UCSD-AML1 (cell line): ENCODE measurements around the gene TLK2.
"Not testable (repeated sequence)": the region's sequence is repeated elsewhere in the genome, so short reads cannot be mapped to it uniquely, and the experiment has no call there.

Source experiments
- DNase-seq: peaks from one replicate; lab custom pipeline; 2025; ENCODE audit not compliant: unreplicated experiment; lab: John Stamatoyannopoulos, UW

The TLK2 gene

DNA sequence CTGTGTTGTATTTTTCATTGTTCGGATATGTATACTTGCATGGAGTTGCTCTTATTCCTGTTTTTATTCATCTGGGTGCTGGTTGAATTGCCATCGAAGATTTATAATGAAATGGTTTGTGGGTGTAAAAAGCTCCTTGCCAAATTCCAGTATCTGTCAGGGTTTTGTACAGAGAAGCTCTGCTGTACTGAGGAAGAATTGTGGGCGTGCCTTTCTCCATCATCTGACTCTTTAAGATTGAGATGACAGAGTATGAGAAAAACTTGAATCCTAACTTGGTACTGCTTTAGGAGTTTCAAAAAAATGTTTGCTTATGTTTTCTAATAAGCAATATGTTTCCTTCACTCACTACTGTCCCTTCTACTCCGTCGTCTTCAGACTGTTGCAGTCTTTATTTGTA is 78.9 kb downstream of the TLK2 start:
- DNase-seq, result not testable (repeated sequence)

DNA sequence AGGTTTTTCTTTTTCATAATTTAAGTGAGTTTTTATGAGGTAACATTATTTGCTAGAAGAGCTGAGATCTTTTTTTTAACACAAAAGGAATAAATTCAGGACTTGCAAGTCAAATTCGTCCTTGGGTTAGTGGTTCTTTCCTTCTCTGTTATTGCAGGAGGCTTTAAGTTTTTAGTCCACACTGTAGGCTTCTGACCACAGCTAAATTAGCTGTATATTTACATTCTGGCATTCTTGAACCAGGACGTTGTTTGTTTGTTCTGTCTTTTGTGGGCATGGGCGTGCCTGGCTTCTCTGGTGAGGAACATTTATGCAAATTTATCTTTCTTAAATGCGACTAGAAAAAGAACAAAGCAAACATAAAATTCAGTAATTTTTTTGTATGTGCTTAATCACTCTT is 80.3 kb downstream of the TLK2 start:
- not testable (repeated sequence) for DNase-seq

DNA sequence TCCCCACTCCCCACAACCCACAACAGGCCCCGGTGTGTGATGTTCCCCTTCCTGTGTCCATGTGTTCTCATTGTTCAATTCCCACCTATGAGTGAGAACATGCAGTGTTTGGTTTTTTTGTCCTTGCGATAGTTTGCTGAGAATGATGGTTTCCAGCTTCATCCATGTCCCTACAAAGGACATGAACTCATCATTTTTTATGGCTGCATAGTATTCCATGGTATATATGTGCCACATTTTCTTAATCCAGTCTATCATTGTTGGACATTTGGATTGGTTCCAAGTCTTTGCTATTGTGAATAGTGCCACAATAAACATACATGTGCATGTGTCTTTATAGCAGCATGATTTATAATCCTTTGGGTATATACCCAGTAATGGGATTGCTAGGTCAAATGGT is 82.3 kb downstream of the TLK2 start:
- DNase-seq, result not testable (repeated sequence)

GRCh38 chr17:62562656-62563055 is 84.0 kb downstream of the TLK2 start:
- no peak for DNase-seq

- no peak for DNase-seq
Measured at GRCh38 chr17:62565817-62566216, 87.2 kb downstream of the TLK2 start.

GRCh38 chr17:62566996-62567578 is 88.5 kb downstream of the TLK2 start:
- DNase-seq, result no peak

DNA sequence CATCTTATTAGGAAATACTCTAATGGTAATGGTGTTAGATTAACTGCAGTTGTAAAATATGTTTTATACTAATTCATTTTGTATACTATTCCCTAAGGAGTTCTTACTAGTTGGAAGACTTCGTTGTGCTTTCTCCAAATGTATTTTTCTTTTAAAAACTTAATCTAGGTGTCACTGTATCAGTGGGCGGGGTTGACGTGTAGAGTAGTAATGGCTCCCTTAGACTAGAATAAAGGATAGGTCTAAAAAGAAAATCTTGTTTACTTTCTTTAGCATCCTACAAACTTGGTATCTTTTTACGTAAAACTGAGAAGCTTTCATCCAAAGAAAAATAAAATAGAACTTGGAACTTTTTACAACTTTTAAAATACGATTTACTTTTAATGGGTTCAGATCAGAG is 93.9 kb downstream of the TLK2 start:
- DNase-seq, result no peak

GRCh38 chr17:62572888-62573401 is 94.3 kb downstream of the TLK2 start:
- DNase-seq, result peak; percentile 14

- DNase-seq, result no peak
Measured at GRCh38 chr17:62573480-62574117, 95.0 kb downstream of the TLK2 start.

DNA sequence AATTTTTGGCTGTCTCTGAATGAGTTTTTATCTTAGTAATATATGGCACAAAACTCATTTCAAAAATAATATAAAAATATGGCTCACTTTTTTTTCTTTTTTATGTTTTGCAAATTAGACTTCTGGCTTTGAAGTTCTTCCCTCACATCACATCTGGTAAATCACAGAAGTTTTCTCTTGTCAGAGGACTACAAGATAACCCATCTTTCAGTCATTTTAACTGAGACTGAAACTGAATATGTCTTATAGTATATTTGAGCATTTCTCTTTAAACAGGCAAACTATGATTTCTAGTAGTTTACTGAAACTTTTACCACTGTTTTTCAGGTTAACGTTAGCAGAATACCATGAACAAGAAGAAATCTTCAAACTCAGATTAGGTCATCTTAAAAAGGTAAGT is 97.8 kb downstream of the TLK2 start:
- no peak for DNase-seq

GRCh38 chr17:62578757-62579487 is 100.3 kb downstream of the TLK2 start:
- DNase-seq, result no peak

DNA sequence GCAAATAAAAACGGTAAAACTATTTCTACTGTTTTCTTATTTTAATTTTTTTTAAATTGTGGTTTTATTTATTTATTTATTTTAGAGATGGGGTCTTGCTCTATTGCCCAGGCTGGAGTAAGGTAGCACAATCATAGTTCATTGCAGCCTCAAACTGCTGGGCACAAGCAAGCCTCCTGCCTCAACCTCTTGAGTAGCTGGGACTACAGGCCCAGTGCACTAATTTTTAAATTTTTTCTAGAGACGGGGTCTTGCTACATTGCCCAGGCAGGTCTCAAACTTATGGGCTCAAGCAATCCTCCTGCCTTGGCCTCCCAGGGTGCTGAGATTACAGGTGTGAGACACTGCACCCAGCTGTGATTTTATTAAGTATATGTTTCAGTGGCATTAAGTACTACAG is 102.3 kb downstream of the TLK2 start:
- no peak for DNase-seq

DNA sequence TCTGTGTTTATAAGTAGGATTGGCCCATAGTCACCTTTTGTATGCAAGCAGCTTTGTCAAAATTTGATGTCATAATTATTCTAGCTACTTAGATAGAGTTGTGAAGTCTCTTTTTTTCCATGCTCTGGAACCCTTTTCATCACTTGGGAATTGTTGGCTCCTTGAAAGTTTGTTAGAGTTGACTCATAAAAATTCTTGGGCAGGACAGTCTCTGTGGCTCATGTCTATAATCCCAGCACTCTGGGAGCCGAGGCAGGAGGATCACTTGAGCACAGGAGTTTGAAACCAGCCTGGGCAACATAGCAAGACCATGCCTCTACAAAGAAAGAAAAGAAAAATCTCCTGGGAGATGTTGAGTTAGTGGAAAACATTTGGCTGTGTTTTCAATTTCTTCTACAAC is 103.1 kb downstream of the TLK2 start:
- DNase-seq, result no peak

DNA sequence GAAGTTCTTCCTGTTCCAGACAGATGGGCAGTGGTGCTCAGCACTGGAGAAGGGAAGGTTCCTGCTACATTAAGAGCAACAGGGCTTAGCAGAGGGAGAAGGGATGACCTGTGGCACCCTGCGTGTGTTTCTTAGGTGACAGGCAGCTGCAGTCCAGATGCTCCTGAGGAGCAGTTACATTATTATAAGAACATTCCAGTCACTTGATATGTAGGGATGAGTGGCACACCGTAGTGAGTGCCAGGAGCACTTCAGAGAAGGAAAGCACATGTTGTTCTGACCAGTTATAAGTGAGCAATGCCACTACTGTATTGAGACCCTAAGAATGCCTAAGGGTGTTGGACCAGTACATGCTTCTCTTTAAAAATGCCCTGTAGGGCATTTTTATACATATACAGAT is 108.9 kb downstream of the TLK2 start:
- no peak for DNase-seq

GRCh38 chr17:62588109-62588508 is 109.5 kb downstream of the TLK2 start:
- DNase-seq, result no peak

DNA sequence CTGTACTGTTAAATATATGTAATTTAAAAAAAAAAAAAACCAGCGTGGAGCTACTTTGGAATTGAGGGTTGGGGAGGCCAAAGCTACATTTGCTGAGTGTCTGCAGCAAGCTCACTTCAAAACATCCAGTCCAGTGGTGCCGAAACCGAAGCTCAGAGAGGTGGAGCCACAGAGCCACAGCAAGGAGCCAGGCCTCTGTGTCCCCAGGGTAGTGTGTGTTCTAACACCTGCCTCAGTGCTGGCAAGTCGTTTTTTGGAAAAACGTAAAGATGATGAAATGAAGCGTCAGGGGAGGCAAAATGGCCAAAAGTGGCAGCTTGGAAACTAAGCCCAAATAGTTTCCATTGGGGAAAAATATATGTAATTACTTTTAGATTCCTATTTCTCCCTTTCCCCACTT is 112.7 kb downstream of the TLK2 start:
- DNase-seq, result no peak

- not testable (repeated sequence) for DNase-seq
Measured at GRCh38 chr17:62591822-62592221, 113.2 kb downstream of the TLK2 start.

GRCh38 chr17:62592341-62593099 is 113.9 kb downstream of the TLK2 start:
- DNase-seq, result no peak

GRCh38 chr17:62595484-62595883 is 116.9 kb downstream of the TLK2 start:
- DNase-seq, result no peak

- DNase-seq, result no peak
Measured at GRCh38 chr17:62596662-62597061, 118.0 kb downstream of the TLK2 start.

DNA sequence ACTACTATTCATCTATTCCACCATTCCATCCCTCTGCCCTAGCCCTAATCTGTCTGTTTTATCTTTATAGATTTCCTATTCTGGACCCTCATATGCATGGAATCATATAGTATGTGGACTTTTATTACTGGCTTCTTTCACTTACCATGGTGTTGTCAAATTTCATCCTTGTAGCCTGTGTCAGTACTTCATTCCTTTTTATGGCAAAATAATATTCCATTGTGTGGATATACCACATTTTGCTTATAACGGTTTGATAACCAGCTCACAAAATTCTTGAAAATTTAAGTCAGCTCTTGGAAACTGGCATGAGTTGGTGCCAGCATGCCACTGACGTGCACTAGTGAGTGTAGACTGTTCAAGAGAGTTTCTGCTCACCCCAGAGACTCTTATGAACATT is 118.5 kb downstream of the TLK2 start:
- DNase-seq, result no peak

- no peak for DNase-seq
Measured at GRCh38 chr17:62597920-62598319, 119.3 kb downstream of the TLK2 start.
